ENCODE results near the gene PPP1R10.

Gene PPP1R10

DNA sequence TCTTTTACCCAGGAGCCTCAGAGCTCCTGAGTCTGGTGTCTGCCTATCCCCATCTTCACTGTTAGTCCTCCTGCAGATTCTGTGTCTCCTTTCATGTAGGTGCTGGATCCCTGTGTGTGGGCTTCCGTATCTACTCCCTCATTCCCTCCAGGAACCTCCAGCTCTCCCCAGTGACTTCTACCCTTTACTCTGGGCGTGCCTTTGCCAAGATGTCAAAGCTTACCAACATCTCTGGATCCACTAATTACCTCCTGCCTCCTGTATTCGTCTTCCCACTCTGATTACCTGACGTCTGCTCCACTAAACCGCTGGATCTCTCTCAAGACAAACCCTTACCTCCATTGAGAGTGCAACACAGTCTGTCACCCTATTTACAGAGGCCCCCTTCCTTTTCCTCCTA is 27.7 kb upstream of the PPP1R10 start:
- no peak overlapping the region for H3K4me3 ChIP-seq (ENCODE audit: low read depth, low read length)
- no peak for DNase-seq
- no peaks in the 10 kb centered on the region for H3K27me3 ChIP-seq
- no peaks in the 10 kb centered on the region; the same call in 1 of the 2 replicates for H3K4me1 ChIP-seq
- TF ChIP-seq, protein P1, sequence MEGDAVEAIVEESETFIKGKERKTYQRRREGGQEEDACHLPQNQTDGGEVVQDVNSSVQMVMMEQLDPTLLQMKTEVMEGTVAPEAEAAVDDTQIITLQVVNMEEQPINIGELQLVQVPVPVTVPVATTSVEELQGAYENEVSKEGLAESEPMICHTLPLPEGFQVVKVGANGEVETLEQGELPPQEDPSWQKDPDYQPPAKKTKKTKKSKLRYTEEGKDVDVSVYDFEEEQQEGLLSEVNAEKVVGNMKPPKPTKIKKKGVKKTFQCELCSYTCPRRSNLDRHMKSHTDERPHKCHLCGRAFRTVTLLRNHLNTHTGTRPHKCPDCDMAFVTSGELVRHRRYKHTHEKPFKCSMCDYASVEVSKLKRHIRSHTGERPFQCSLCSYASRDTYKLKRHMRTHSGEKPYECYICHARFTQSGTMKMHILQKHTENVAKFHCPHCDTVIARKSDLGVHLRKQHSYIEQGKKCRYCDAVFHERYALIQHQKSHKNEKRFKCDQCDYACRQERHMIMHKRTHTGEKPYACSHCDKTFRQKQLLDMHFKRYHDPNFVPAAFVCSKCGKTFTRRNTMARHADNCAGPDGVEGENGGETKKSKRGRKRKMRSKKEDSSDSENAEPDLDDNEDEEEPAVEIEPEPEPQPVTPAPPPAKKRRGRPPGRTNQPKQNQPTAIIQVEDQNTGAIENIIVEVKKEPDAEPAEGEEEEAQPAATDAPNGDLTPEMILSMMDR (IDR thresholded peaks at IDR 0.05; ENCODE audit: low read depth, low read length), result no peak
- H3K36me3 ChIP-seq, result no peaks in the 10 kb centered on the region; the same call in 1 of the 2 replicates
- no peaks in the 10 kb centered on the region for H3K9me3 ChIP-seq

DNA sequence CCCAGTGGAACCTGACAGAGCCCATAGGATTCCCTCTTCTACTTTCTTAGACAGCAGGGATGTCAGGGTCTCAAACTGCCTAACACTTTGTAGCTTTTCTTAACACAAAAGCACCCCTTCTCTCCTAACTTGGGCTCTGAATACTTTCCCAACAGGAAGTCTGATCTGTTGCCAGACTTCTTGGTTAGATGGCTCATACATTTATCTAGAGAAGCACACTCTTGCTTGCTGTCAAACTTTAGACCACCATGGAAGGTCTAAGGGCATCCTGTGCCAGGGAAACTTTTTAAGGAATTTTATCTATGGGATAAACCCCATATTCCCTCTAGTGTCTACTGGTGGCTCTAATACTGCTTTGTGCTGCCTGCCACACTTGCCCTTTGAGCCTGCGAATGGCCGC is 26.6 kb upstream of the PPP1R10 start:
- Histone ChIP-seq H3K27me3 (no peaks in the 10 kb centered on the region), H3K9me3 (no peaks in the 10 kb centered on the region), H3K4me1 (no peaks in the 10 kb centered on the region; the same call in 1 of the 2 replicates), H3K4me3 (ENCODE audit: low read depth, low read length) (no peak overlapping the region), H3K36me3 (no peaks in the 10 kb centered on the region; the same call in 1 of the 2 replicates)
- TF ChIP-seq, protein P1 (IDR thresholded peaks at IDR 0.05; ENCODE audit: low read depth, low read length), result no peak
- DNase-seq, result no peak

DNA sequence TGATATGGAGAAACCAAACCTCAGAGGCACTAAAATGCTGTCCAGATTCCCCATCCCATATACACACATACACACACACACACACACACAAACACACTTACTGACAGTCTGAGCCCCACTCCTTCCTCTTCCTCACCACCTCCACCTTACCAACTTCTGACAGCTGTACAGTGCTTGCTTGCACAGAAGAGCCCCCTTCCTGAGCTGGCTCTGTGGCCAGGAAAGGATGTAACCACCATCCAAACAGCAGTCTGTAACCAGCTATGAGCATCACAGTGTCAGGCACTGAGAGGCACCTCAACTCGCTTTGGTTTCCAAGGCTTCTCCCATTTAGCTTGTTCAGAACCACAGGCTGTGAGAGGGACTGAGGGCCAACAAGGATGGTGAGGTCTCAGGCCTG is 24.0 kb upstream of the PPP1R10 start:
- H3K36me3 ChIP-seq, result no peaks in the 10 kb centered on the region; the same call in 1 of the 2 replicates
- TF ChIP-seq, protein P1 (IDR thresholded peaks at IDR 0.05; ENCODE audit: low read depth, low read length), result no peak

DNA sequence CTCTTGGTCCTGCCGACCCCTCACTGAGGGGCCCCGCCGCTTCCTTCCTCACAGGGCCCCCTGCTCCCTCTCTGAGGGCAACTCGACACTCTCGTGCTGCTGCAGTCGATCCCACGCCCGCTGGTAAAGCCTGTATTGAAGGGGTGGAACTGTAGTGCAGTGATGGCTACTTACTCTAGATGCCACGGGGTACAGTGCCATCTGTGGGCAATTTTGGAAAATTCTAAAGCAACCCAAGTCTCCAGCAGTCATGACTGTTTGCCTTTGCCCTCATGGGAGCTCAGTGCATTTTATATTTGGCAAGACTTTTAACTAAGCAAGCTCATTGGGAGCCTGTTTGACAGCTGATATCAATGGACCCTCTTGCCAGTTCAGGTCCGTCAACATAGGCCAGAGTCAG is 23.4 kb upstream of the PPP1R10 start:
- TF ChIP-seq, protein P1 (IDR thresholded peaks at IDR 0.05; ENCODE audit: low read depth, low read length), result no peak
- no peaks in the 10 kb centered on the region; the same call in 1 of the 2 replicates for H3K36me3 ChIP-seq
- DNase-seq, result no peak
- H3K9me3 ChIP-seq, result no peaks in the 10 kb centered on the region
- no peak overlapping the region for H3K4me3 ChIP-seq (ENCODE audit: low read depth, low read length)
- H3K4me1 ChIP-seq, result no peaks in the 10 kb centered on the region
- no peaks in the 10 kb centered on the region for H3K27me3 ChIP-seq

More for the DNA sequence above, 24.0 kb upstream of the PPP1R10 start:
- H3K27me3 ChIP-seq, result no peaks in the 10 kb centered on the region
- no peaks in the 10 kb centered on the region for H3K9me3 ChIP-seq
- H3K4me3 ChIP-seq (ENCODE audit: low read depth, low read length), result no peak overlapping the region
- no peak for DNase-seq
- no peaks in the 10 kb centered on the region for H3K4me1 ChIP-seq

DNA sequence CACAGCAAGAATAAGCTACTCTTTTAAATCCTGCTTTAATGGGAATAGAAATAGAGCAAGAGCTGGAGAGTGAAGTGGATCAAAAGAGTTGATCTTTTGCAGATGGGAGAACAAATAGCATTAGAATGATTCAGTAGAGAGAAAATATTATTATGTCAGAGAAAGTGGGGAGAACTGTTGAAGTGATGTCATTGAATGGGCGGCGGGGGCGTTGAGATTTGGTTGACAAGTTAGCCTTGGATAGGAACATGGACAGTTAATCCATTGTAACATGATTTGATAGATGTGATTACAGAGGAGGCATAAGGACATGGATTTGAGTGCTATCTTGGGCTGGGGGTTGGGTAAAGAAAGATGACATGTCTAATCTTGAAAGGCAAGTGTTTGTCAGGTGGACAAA is 18.8 kb upstream of the PPP1R10 start:
- DNase-seq, result no peak
- no peaks in the 10 kb centered on the region for H3K9me3 ChIP-seq
- H3K4me3 ChIP-seq (ENCODE audit: low read depth, low read length), result no peak overlapping the region
- TF ChIP-seq, protein P1 (IDR thresholded peaks at IDR 0.05; ENCODE audit: low read depth, low read length), result no peak
- H3K4me1 ChIP-seq, result no peaks in the 10 kb centered on the region
- H3K36me3 ChIP-seq, result no peaks in the 10 kb centered on the region; the same call in 1 of the 2 replicates
- no peaks in the 10 kb centered on the region for H3K27me3 ChIP-seq

DNA sequence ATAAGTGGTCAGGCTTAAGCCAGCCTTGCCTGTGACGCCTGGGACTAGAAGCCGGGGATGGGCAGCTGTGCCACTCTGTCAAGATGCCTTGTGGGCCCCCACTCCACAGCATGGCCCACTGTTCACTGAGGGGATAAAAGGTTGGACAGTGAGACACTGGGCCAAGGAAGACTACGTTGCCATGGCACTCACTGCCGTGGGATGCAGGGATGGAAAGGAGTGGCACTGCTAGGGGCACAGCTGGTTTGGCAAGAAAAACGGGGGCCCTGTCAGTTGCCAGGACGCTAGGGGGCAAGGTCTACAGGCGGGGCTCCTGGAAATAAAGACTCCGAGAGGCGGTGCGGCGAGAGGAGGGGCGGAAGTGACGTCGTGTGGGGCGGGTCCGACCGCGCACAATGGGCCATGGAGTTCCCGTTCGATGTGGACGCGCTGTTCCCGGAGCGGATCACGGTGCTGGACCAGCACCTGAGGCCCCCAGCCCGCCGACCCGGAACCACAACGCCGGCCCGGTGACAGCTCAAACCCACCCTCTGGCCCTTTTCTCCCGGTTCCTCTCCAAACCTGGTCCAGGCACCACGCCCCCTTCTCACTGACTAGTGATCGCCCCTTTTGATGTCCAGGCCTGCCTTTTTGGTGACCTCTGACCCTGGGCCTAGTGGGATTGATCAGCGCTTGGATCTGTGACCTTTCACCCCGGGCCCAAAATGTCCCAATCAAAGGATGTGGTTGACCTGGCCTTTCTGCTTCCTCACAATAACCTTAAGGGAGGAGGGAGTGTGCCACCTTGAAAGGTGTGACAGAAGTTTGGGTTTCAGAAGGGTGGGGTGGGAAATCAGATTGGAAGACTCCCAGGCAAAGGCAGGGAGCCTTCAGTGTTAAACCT is 9.7 kb upstream of the PPP1R10 start, which contains the start of gene ATAT1:
Gene ATAT1 (plus strand): TSS at position 391 of the 883 bp plus-strand sequence.
- Histone ChIP-seq H3K4me3 (ENCODE audit: low read depth, low read length) (peak within 1 kb of the TSS; percentile 88), H3K36me3 (peaks cover 22% of the 10 kb centered on the region), H3K9me3 (no peaks in the 10 kb centered on the region), H3K27me3 (no peaks in the 10 kb centered on the region), H3K4me1 (no peaks in the 10 kb centered on the region)
- TF ChIP-seq, protein P1 (IDR thresholded peaks at IDR 0.05; ENCODE audit: low read depth, low read length), result peak; percentile 47
- DNase-seq, result peak; percentile 83

Data from BE2C (cell line).